Measurements from ENCODE around the gene ETS1. TPM values are rescaled to one million over a fixed set of nuclear protein-coding genes. Genes with fewer than 3 reads are reported as not detected.

The ETS1 gene
- total RNA-seq, 2 experiments from 2014 or later = 203 to 466 TPM

GRCh38 chr11:128633384-128633965 is 46.1 kb upstream of the ETS1 start:
- CTCF ChIA-PET (ENCODE audit: unreplicated experiment) = interaction anchor here (0.8 to 2.2 kb wide), 6 partner anchors 28 to 344 kb away, joined by 3 to 23 read pairs (median 4); no protein-coding TSS in a partner anchor
- DNase-seq (ENCODE audit: low spot score) = no peak
- no peaks in the 10 kb centered on the region for H4K20me1 ChIP-seq (ENCODE audit: insufficient read depth, low read length)
- no peak overlapping the region for H2AFZ ChIP-seq (ENCODE audit: low read length)
- H3K4me3 ChIP-seq (ENCODE audit: low read depth, low read length, poor library complexity, severe bottlenecking) = no peak overlapping the region
- TF ChIP-seq CTCF (conservative IDR thresholded peaks at IDR 0.05; ENCODE audit: low read length) = no peak
- TF ChIP-seq EZH2phosphoT487 (IDR thresholded peaks at IDR 0.05; ENCODE audit: borderline replicate concordance, low read depth, low read length) = no peak
- no peaks in the 10 kb centered on the region for H3K9me2 ChIP-seq (ENCODE audit: insufficient read depth, low read length)
- no peaks in the 10 kb centered on the region; the same call in 1 of the 2 replicates for H3K79me2 ChIP-seq (ENCODE audit: insufficient read depth, low read depth, low read length)
- H3K9me3 ChIP-seq (ENCODE audit: low read length) = no peaks in the 10 kb centered on the region
- intact Hi-C loops (cut with micrococcal nuclease; ENCODE audit: unreplicated experiment) = loop anchor here (5.0 to 10.0 kb wide), 5 partner anchors 59 to 599 kb away; partner anchors contain the start of gene FLI1
- peaks cover 42% of the 10 kb centered on the region for H3K4me1 ChIP-seq (ENCODE audit: insufficient read depth, low read length, poor library complexity, severe bottlenecking)
- POLR2A ChIA-PET = interaction anchor here (0.7 to 16.8 kb wide), 7 partner anchors 25 to 380 kb away, joined by 3 to 631 read pairs (median 3); no protein-coding TSS in a partner anchor
- no peaks in the 10 kb centered on the region for H3K36me3 ChIP-seq (ENCODE audit: insufficient read depth, low read length)
- H3K27ac ChIP-seq (ENCODE audit: low read depth, low read length, poor library complexity, severe bottlenecking) = no peak overlapping the region
- no TSS peak for BruUV-seq (replicated peaks)
- H3K4me2 ChIP-seq (ENCODE audit: low read length) = no peak overlapping the region

GRCh38 chr11:128632141-128632791 is 44.9 kb upstream of the ETS1 start:
- Histone ChIP-seq H3K4me2 (ENCODE audit: low read length) (0 out of 2 replicates have a peak overlapping the region, but pooled peaks have one; percentile 74), H3K9me3 (ENCODE audit: low read length) (no peaks in the 10 kb centered on the region), H3K9me2 (ENCODE audit: insufficient read depth, low read length) (no peaks in the 10 kb centered on the region), H4K20me1 (ENCODE audit: insufficient read depth, low read length) (no peaks in the 10 kb centered on the region), H3K27ac (ENCODE audit: low read depth, low read length, poor library complexity, severe bottlenecking) (no peak overlapping the region), H2AFZ (ENCODE audit: low read length) (peak overlapping the region; percentile 22; the same call in 1 of the 2 replicates), H3K79me2 (ENCODE audit: insufficient read depth, low read depth, low read length) (no peaks in the 10 kb centered on the region; the same call in 1 of the 2 replicates), H3K4me1 (ENCODE audit: insufficient read depth, low read length, poor library complexity, severe bottlenecking) (peaks cover 54% of the 10 kb centered on the region), H3K4me3 (ENCODE audit: low read depth, low read length, poor library complexity, severe bottlenecking) (no peak overlapping the region), H3K36me3 (ENCODE audit: insufficient read depth, low read length) (no peaks in the 10 kb centered on the region)
- peak; percentile 90 for DNase-seq (ENCODE audit: low spot score)
- CTCF ChIA-PET (ENCODE audit: unreplicated experiment) = interaction anchor here (0.6 to 3.6 kb wide), 14 partner anchors 25 to 460 kb away, joined by 3 to 37 read pairs (median 4); no protein-coding TSS in a partner anchor
- TF ChIP-seq CTCF (conservative IDR thresholded peaks at IDR 0.05; ENCODE audit: low read length) = peak; percentile 94
- TF ChIP-seq EZH2phosphoT487 (IDR thresholded peaks at IDR 0.05; ENCODE audit: borderline replicate concordance, low read depth, low read length) = no peak
- intact Hi-C loops (cut with micrococcal nuclease; ENCODE audit: unreplicated experiment) = loop anchor here (1.0 to 10.0 kb wide), 6 partner anchors 60 to 597 kb away; partner anchors contain the start of gene FLI1
- POLR2A ChIA-PET = interaction anchor here (0.9 to 16.8 kb wide), 13 partner anchors 14 to 460 kb away, joined by 3 to 631 read pairs (median 4); no protein-coding TSS in a partner anchor
- no TSS peak for BruUV-seq (replicated peaks)
